Activated CD8-positive, alpha-beta memory T cell treated with anti-CD3 and anti-CD28 coated beads, Interleukin-2, amount 10 ng/mL, durations not matched to agents 7 days and 5 days (primary cell): ENCODE measurements around the gene C10orf120. TPM values are rescaled to one million over a fixed set of nuclear protein-coding genes. Genes with fewer than 3 reads are reported as not detected.

Experiments
- ATAC-seq: fragments of 150-1000 bp; cut with Tn5 transposase; one replicate; pipeline ENCODE4 v1.10.0; 2021; ENCODE audit warnings: moderate library complexity
- CTCF ChIA-PET: fragments of 350-600 bp; sonication (Branson Sonifier 250); formaldehyde crosslinking; loops from one replicate; lab custom pipeline; 2021; ENCODE audit warnings: antibody characterized with exemption; lab: Charles Lee
- DNase-seq: peaks from one replicate; pipeline ENCODE4 v3.0.0-alpha.2; 2020
- H3K27ac Mint-ChIP-seq: one replicate; pipeline ENCODE4 v1.8.0; 2021; ENCODE audit warnings: mild to moderate bottlenecking, mixed read lengths
- H3K27me3 Mint-ChIP-seq: one replicate; pipeline ENCODE4 v1.8.0; 2021; ENCODE audit warnings: mixed read lengths
- H3K36me3 Mint-ChIP-seq: one replicate; pipeline ENCODE4 v1.8.0; 2021; ENCODE audit warnings: mild to moderate bottlenecking, mixed read lengths
- H3K4me1 Mint-ChIP-seq: one replicate; pipeline ENCODE4 v1.8.0; 2021; ENCODE audit warnings: mixed read lengths
- H3K4me3 Mint-ChIP-seq: one replicate; pipeline ENCODE4 v1.8.0; 2021; ENCODE audit warnings: mild to moderate bottlenecking, moderate library complexity, mixed read lengths
- H3K9me3 Mint-ChIP-seq: one replicate; pipeline ENCODE4 v1.8.0; 2022; ENCODE audit warnings: low read depth, mixed read lengths
- total RNA-seq, 2 experiments: library from RNA; stranded (reverse); gene quantifications; one replicate each; pipeline ENCODE4 v1.2.3, GENCODE V29; 2021

Gene C10orf120
- total RNA-seq, 2 experiments from 2014 or later, result not detected

- CTCF ChIA-PET, result interaction anchor here (0.5 to 2.5 kb wide), 4 partner anchors 7 to 338 kb away, joined by 3 to 9 read pairs (median 4); no protein-coding TSS in a partner anchor
- Mint-ChIP-seq H3K4me1 (no peaks in the 10 kb centered on the region), H3K27ac (no peak overlapping the region), H3K9me3 (no peaks in the 10 kb centered on the region), H3K27me3 (peaks cover 20% of the 10 kb centered on the region), H3K36me3 (no peaks in the 10 kb centered on the region), H3K4me3 (no peak overlapping the region)
- DNase-seq, result no peak
- no peak for ATAC-seq
These were observed 49.7 kb downstream of the C10orf120 start for GRCh38 chr10:122649903-122650302.

GRCh38 chr10:122648599-122649428 is 50.8 kb downstream of the C10orf120 start:
- ATAC-seq, result peak; percentile 36
- Mint-ChIP-seq H3K27me3 (peaks cover 19% of the 10 kb centered on the region), H3K36me3 (no peaks in the 10 kb centered on the region), H3K4me1 (no peaks in the 10 kb centered on the region), H3K27ac (no peak overlapping the region), H3K4me3 (no peak overlapping the region), H3K9me3 (no peaks in the 10 kb centered on the region)
- CTCF ChIA-PET, result interaction anchor here (0.8 to 2.5 kb wide), 10 partner anchors 8 to 313 kb away, joined by 3 to 9 read pairs (median 4); no protein-coding TSS in a partner anchor
- peak; percentile 47 for DNase-seq

Other genes starting within 250 kb of the C10orf120 start
- gene ARMS2, start 245.2 kb downstream of the C10orf120 start, total RNA-seq, result not detected
- gene HTRA1, start 238.3 kb downstream of the C10orf120 start, total RNA-seq, result not detected
- not detected for gene DMBT1, start 139.1 kb downstream of the C10orf120 start, total RNA-seq
- gene CUZD1, start 146.0 kb upstream of the C10orf120 start, total RNA-seq, result 1 to 10 TPM; 2.8 to 3.6 TPM
- gene FAM24B, start 179.7 kb upstream of the C10orf120 start, total RNA-seq, result 10 to 100 TPM; 15.3 to 17.7 TPM
- not detected for gene FAM24A, start 210.8 kb upstream of the C10orf120 start, total RNA-seq